Ureter (tissue), 1 donor: ENCODE data around the gene CEP83. TPM values are rescaled to one million over a fixed set of nuclear protein-coding genes. Genes with fewer than 3 reads are reported as not detected.

Source experiments
- DNase-seq: peaks from one replicate; pipeline ENCODE4 v3.0.0-alpha.2; 2020; ENCODE audit warnings: low spot score
- total RNA-seq: library from RNA; stranded (reverse); gene quantifications from one replicate; pipeline ENCODE4 v1.2.4, GENCODE V29; 2023
- donor health status: DM: yes; HTN: yes; CAD: no.

The CEP83 gene
- total RNA-seq, 1 donor from 2014 or later, result 29.5 TPM

DNA sequence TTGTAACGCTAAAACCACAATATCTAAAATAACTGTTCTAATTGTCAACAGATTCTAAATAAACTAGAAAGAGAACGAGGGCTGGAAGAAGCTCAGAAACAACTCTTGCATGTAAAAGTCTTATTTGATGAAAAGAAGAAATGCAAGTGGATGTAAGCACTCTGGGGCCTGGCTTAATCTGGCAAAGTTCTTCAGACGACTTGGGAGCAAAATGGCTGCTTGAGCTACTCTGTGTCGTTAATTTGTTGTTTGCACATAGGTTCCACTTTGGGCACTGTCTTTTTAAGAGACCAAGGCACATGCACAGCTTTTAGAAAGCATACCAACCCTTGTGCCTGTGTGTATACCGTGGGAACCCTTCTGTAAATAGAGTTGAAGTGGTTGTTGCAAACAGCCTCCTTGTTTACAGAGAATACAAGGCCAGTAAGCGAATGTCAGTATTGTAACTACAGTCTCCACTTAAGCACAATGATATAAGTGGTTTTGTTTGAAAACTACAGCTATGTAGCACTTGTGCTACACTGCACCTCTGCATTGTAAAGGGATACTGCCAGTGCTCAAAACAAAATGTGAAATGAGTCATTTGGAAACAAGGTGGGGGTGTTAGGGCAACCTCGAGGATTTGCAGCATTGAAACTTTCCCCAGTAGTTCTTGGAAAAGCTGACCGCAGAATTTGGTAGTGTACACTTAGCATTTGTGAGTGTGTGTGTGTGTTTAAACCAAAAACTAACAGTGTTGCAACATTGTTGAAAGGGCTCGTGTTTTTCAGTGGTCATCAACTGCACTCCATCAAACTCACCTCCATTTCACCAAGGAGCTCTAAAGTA is 154.3 kb downstream of the CEP83 start:
- DNase-seq, result no peak

- no peak for DNase-seq
Measured at GRCh38 chr12:94304566-94305061, 155.1 kb downstream of the CEP83 start.

DNA sequence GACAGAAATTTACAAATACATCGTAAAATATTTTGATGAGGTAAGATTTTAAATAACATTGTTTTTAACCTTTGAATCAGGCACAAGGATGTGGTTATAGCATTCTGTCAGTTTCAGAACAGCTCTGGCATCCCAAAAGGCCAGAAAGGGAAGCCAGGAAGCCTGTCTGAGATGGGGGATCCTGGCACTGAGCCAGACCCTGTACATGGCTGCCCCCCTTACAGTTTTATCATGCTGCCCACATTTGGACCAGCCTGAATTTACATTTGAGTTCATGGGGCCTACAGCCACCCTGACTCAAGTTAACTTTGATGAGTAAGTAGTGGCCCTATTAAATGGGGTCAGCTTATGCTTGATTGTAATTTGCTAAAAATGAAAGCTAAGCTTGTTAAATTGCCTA is 155.7 kb downstream of the CEP83 start:
- DNase-seq, result no peak

DNA sequence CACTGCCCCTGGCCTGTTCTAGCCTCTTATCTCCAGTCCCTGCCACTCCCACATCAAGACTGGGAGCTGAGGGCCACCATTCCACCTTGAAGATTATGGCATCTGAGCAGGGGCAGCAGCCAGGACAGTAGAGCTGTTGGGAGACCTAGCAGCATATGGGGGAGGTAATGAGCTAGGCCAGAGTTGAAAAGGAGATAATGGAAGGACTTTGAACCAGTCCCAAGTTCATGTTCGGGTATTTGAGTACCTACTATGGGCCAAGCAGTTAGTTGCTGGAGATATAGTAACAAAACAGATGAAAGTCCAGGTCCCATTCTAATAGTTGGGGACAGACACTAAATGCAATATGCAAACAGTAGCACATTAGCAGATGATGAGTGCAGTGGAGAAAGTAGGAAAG is 159.8 kb downstream of the CEP83 start:
- no peak for DNase-seq

DNA sequence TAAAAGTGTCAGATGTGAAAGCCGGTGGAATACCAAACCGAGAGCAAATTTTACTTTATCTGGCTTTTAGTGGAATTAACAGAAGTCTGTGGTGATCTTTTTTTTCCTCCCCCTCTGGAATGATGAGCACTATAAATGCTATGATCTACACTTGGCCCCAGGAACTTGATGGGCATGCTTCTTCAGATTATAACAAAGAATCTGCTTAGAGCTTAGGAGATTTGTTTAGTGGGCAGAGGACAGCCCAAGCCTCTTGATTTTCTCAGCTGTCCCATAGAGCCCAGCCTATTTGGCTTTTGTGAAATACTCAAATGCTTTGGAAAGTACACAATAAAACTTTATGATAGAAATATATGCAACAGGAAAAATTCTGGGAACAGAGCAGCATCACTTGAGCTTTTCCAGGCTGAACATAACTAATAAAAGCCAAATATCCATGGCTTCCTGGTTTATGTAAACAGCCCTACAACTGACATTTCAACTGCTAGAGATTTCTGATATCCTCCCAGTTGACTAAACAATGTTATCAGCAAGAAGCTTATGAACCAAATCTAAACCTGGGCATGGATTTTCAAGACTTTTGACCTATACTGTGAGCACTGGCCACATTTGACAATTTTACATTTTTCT is 161.7 kb downstream of the CEP83 start:
- DNase-seq, result no peak

DNA sequence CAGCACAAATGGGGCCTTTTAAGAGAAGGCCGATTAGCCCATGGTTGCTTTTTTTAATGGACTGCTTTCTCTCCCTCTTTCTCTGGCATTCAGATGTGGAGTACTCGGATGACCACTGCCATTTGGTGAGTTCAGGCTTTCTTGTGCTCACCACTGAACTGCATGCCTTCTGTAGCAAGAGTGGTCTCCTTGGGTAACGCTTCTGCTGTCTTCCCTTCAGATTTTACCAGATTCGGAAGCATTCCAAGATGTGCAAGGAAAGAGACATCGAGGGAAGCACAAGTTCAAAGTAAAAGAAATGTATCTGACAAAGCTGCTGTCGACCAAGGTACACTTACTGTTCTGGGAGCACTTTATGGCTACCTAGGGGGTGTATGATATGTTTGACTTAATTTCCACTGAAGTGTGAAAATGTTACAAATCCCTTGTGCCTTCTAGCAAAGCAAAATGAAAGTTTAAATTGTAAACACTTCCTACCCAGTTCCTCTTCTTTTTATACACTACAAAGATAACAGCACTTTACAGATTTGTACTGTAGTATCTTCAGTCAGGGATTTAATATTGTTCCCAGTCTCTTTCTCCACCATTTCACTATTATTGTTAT is 162.5 kb downstream of the CEP83 start:
- no peak for DNase-seq

DNA sequence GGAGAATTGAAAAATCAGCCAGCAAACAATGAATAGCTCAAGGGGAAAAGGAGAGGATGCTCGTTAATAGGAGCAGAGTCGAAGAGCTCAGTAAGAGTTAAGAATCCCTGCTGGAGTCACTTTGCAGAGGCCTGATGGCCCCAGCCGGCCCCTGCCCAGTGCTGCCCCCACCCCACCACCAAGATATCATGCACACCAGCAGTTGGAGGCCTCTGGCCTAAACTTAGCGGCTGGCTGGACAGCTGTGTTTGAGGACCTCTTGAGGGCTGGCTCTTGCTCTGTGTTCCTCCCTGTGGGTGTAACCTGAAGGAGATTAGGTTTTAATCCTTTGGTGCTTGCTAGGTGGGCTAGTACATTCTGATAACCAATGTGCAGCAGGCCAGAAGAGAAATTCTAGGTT is 169.3 kb downstream of the CEP83 start:
- DNase-seq, result no peak

GRCh38 chr12:94289461-94290312 is 170.0 kb downstream of the CEP83 start:
- no peak for DNase-seq

DNA sequence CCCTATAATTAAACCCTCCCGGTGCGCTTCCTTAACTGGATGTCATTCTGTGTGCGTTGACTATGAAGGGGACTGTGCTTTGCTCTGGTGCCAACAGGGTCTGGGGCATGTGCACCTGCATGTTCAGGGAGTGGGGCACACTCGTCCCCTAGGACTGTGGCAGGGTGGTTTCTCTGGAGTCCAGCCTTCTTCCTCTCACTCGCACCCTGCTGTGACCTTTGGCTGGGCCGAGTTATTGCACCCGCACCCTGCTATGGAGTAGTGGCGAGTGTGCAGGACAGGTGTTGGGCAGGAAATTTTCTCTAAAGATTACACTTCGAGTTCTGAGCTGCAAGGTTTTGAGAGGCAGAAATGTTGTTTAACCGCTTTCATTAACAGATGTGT is 172.4 kb downstream of the CEP83 start:
- no peak for DNase-seq

DNA sequence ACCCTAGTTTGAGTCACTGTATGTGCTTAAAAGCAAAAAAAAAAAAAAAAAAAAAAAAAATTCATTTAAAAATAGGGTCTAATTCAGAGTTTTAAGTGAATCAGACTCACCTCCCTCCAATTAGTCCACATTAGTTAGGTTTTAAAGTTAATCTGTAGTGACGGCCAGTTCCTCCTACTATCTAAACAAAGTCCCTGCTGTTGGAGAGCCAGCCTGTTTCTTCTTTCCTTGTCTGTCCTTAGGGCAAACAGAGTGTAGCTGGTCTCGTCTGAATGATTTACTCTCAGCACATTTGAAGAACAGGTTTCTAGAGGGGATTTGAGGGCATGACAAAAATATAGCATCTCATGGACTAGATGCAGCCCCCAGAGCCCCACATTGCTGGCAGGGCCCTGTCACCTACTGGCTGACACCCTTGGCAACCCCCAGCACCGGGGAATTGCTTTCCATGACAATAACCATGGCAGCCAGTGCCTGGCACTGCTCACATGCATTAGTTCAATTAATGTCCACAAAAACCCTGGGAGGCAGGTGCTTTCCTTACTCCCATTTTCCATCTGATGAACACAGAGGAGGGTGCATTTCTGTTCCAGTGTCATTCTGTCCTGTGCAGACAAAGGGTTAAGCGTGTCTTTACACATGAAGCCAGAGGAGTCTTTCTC is 173.0 kb downstream of the CEP83 start:
- DNase-seq, result no peak

DNA sequence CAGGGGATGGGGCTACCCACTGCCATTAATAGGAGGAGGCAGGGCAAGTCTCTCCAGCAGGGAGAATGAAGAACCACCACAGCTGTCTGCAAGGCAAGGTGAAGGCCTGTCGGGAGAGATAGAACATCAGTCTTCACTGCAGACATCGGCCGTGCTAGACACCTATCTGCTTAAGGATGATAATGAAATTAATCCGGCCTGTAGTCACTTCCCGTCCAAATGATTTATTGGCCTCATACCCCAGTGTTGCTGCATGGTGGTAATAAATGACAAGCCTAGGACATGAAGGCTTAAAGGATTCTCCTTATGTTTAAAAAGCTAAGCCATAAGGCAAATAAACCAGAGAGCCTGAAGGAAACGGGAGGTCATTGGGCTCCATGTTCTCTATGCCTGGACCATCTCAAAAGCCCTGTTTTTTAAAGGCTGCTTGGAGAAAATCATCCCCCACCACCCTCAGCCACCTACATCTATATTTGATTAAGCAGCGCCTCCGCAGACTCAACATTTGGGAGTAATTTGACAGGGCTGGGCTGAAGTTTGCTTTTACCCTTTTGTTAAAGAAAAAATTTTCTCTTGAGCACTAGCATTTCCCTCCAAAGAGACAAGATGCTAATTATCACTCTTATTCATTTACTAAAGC is 173.6 kb downstream of the CEP83 start:
- DNase-seq, result no peak

DNA sequence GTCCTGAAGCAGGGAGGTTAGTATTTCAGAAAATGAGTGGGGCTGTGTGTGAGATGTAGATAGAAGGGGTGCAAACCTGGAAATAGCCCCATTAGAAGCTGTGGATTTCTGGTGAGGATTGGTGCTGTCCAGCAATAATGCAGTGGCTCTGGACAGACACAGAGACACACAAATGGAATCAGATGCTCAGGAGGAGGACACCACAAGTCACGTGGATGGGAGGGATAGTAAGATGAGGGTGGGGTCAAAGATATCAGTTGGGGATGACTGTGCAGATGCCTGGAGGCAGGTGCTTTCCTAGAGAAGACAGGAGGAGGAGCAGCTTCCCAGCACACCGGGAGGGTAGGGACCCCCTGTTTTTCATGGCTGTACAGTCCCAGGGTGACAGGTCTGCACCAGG is 174.8 kb downstream of the CEP83 start:
- no peak for DNase-seq

DNA sequence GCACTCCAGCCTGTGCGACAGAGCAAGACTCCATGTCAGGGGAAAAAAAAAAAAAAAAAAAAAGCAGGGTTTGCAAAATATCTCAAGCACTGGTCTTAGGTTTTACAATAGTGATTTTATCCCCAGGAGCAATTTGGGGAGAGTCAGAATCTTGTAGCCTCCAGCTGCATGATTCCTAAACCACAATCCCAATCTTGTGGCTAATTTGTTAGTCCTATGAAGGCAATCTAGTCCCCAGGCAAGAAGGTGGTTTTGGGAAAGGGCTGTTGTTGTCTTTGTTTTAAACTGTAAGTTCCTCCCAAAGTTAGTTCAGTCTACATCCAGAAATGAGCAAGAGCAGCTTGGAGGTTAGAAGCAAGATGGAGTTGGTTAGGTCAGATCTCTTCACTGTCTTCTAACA is 175.6 kb downstream of the CEP83 start:
- no peak for DNase-seq

DNA sequence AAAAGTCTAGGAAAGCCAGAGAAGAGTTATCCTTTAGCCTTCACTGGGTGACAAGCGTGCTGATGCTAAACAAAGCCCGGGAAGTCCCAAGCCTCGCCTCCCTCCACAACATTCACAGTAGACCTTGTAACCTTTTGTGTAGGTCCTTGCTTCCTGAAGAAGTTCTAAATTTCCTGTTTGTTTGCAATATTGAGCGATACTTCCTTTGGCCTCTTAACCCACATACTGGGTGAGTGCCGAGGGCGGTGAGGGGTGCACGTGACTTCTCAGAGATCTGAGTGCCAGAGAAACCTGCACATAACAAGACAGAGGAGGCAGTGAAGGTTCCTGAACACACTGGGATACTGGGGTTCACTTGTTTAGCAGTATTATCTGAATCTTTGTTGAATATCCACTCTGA is 177.0 kb downstream of the CEP83 start:
- DNase-seq, result no peak

GRCh38 chr12:94280063-94280462 is 179.6 kb downstream of the CEP83 start:
- DNase-seq, result no peak

GRCh38 chr12:94277426-94278000 is 182.2 kb downstream of the CEP83 start:
- no peak for DNase-seq

GRCh38 chr12:94276725-94277124 is 182.9 kb downstream of the CEP83 start:
- no peak for DNase-seq

- no peak for DNase-seq
Measured at GRCh38 chr12:94273272-94273671, 186.4 kb downstream of the CEP83 start.

DNA sequence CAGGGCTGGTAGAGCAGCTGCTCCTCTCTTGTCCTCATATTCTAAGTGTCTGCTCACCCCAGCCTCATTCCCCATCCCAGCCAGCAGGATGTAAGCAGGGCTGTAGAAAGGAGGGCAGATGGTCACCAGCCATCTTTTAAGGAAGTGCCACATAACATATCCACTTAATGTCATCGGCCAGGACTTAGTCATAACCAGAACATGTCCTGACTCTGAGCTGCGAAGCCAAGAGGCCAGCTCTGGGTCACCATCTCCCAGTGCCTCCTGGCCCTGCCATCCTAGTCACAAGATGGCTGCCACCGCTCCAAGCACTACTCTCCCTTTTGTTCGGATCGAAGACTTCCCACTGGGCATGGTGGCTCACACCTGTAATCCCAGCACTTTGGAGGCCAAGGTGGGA is 187.4 kb downstream of the CEP83 start:
- DNase-seq, result no peak

GRCh38 chr12:94271351-94271750 is 188.3 kb downstream of the CEP83 start:
- DNase-seq, result no peak
